Erythroblast (primary cell): ENCODE measurements around the gene LPGAT1.

Source experiments
- GATA1 ChIP-seq: IDR thresholded peaks from 2 replicates; pipeline ENCODE4 v1.6.1; 2011; ENCODE audit warnings: low read depth, mild to moderate bottlenecking, control low read depth, low read length, moderate library complexity
- POLR2A ChIP-seq: IDR thresholded peaks from 2 replicates; pipeline ENCODE4 v1.6.1; 2011; ENCODE audit warnings: mild to moderate bottlenecking, low read length

DNA sequence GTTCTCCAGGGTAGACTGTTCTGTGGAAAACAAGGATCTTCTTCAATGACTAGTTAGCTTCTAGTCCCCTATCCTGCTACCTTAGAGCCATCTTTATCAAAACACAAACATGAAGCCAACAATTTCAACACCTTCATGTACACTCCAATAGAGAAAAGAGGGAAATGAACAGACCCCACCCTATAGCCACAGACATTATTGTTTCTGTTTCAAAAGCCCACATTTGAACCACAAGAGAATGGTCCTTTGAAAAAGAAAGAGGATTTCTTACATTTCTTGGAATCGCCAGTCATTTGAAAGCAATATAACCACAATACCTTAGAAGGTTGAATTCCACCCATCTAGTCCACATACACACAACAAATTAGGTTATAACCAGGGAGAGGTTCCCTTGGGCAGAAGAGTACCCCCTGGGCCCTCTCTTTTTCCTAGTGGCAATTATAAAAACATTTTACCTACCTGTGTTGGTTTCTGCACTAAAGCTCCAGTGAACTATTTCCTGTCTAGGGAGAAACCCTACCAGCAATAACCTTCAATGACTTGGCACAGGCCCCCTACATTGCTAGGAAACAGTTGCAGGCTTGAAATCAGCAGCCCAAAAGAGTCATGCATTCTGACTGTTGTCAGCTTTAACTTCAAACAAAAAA lies 2.7 kb upstream of the LPGAT1 start:
- TF ChIP-seq POLR2A = no peak
- no peak for TF ChIP-seq GATA1
